IPS DF 19.7 (cell line): ENCODE results near the gene MAP2K2.

ENCODE experiments used
- DNase-seq: peaks from one replicate; pipeline ENCODE4 v3.0.0-alpha.2; 2013; ENCODE audit warnings: low read depth, low spot score

MAP2K2 gene

GRCh38 chr19:4099041-4099764, 24.7 kb downstream of the MAP2K2 start:
- DNase-seq, result no peak

GRCh38 chr19:4098493-4098892, 25.4 kb downstream of the MAP2K2 start:
- no peak for DNase-seq

- no peak for DNase-seq
These were observed 26.4 kb downstream of the MAP2K2 start for GRCh38 chr19:4097501-4097900.

GRCh38 chr19:4096049-4096892, 27.7 kb downstream of the MAP2K2 start:
- DNase-seq, result no peak

- DNase-seq, result no peak
These were observed 28.5 kb downstream of the MAP2K2 start for GRCh38 chr19:4095488-4095844.

- no peak for DNase-seq
These were observed 29.0 kb downstream of the MAP2K2 start for GRCh38 chr19:4094761-4095487.

GRCh38 chr19:4094291-4094690, 29.6 kb downstream of the MAP2K2 start:
- no peak for DNase-seq

GRCh38 chr19:4093643-4094175, 30.2 kb downstream of the MAP2K2 start:
- DNase-seq, result no peak

- no peak for DNase-seq
These were observed 33.3 kb downstream of the MAP2K2 start for GRCh38 chr19:4090356-4091220.

GRCh38 chr19:4089946-4090345, 34.0 kb downstream of the MAP2K2 start:
- no peak for DNase-seq

- no peak for DNase-seq
These were observed 34.5 kb downstream of the MAP2K2 start for GRCh38 chr19:4089400-4089908.

GRCh38 chr19:4088975-4089374, 34.9 kb downstream of the MAP2K2 start:
- no peak for DNase-seq

GRCh38 chr19:4087787-4088679, 35.9 kb downstream of the MAP2K2 start:
- no peak for DNase-seq

- DNase-seq, result no peak
These were observed 37.5 kb downstream of the MAP2K2 start for GRCh38 chr19:4086411-4086867.

GRCh38 chr19:4084547-4084877, 39.4 kb downstream of the MAP2K2 start:
- DNase-seq, result no peak

GRCh38 chr19:4083677-4084546, 40.0 kb downstream of the MAP2K2 start:
- DNase-seq, result no peak

GRCh38 chr19:4082172-4082571, 41.8 kb downstream of the MAP2K2 start:
- no peak for DNase-seq

GRCh38 chr19:4081441-4082129, 42.3 kb downstream of the MAP2K2 start:
- no peak for DNase-seq
